CD4-positive, CD25-positive, alpha-beta regulatory T cell (primary cell): ENCODE data around the gene ADPRH. TPM values are rescaled to one million over a fixed set of nuclear protein-coding genes. Genes with fewer than 3 reads are reported as not detected.
"Not testable (repeated sequence)": the region's sequence is repeated elsewhere in the genome, so short reads cannot be mapped to it uniquely, and the experiment has no call there.

Experiments used
- ATAC-seq, 2 donors: fragments of 150-1000 bp; cut with Tn5 transposase; one replicate each; pipeline ENCODE4 v1.10.0; 2021; ENCODE audit warnings: low read depth in 2 of 2, moderate number of reproducible peaks in 2 of 2, moderate library complexity in 1 of 2
- DNase-seq, 3 donors: peaks; one replicate each; pipeline versions ENCODE4 v3.0.0 to v3.0.0-alpha.2; 2012 to 2022; ENCODE audit warnings: mixed read lengths in 1 of 3
- H3K27ac ChIP-seq: one replicate; pipeline ENCODE4 v1.7.0; 2013; ENCODE audit warnings: mild to moderate bottlenecking, low read length; ENCODE audit not compliant: insufficient read depth, poor library complexity, severe bottlenecking
- H3K27me3 ChIP-seq: one replicate; pipeline ENCODE4 v1.7.0; 2013; ENCODE audit warnings: low read length; ENCODE audit not compliant: control insufficient read depth, insufficient read depth
- H3K36me3 ChIP-seq: one replicate; pipeline ENCODE4 v1.7.0; 2013; ENCODE audit warnings: mild to moderate bottlenecking, low read length, moderate library complexity; ENCODE audit not compliant: control insufficient read depth, insufficient read depth
- H3K4me1 ChIP-seq: 2 replicates; pipeline ENCODE4 v1.7.0; 2013; ENCODE audit warnings: mild to moderate bottlenecking, low read length; ENCODE audit not compliant: insufficient read depth, control insufficient read depth, poor library complexity, severe bottlenecking
- H3K4me3 ChIP-seq: one replicate; pipeline ENCODE4 v1.7.0; 2013; ENCODE audit warnings: low read depth, mild to moderate bottlenecking, low read length, moderate library complexity
- H3K9me3 ChIP-seq, 2 experiments: 1 replicate in 1 of 2; 2 replicates in 1 of 2; pipeline ENCODE4 v1.7.0; 2013; ENCODE audit warnings: low read length in 2 of 2, mild to moderate bottlenecking in 1 of 2, moderate library complexity in 1 of 2; ENCODE audit not compliant: control insufficient read depth in 2 of 2
- H3K27ac Mint-ChIP-seq, 3 donors: one replicate each; pipeline ENCODE4 v1.8.0; 2020 to 2022; ENCODE audit warnings: mild to moderate bottlenecking in 3 of 3, mixed read lengths in 3 of 3, moderate library complexity in 2 of 3
- H3K27me3 Mint-ChIP-seq: one replicate; pipeline ENCODE4 v1.8.0; 2022; ENCODE audit warnings: mild to moderate bottlenecking, mixed read lengths
- H3K36me3 Mint-ChIP-seq: one replicate; pipeline ENCODE4 v1.8.0; 2020; ENCODE audit warnings: mixed read lengths
- H3K4me1 Mint-ChIP-seq, 4 donors: one replicate each; pipeline ENCODE4 v1.8.0; 2020 to 2022; ENCODE audit warnings: mixed read lengths in 4 of 4, mild to moderate bottlenecking in 1 of 4
- H3K4me3 Mint-ChIP-seq, 4 donors: one replicate each; pipeline ENCODE4 v1.8.0; 2020 to 2022; ENCODE audit warnings: mild to moderate bottlenecking in 4 of 4, mixed read lengths in 4 of 4, moderate library complexity in 3 of 4
- H3K9me3 Mint-ChIP-seq, 7 donors: one replicate each; pipeline ENCODE4 v1.8.0; 2020 to 2022; ENCODE audit warnings: mixed read lengths in 7 of 7, mild to moderate bottlenecking in 3 of 7, moderate library complexity in 2 of 7
- polyA plus RNA-seq, 4 donors: library from polyadenylated mRNA; unstranded; fragments of 300-500 nt; fragmentation: Illumina TruSeq; gene quantifications; one replicate each; pipeline ENCODE4 v1.2.3, GENCODE V29; 2021
- total RNA-seq: library from RNA; stranded (reverse); gene quantifications from one replicate; pipeline ENCODE4 v1.2.3, GENCODE V29; 2022

The ADPRH gene
- total and polyA plus RNA-seq, 5 donors from 2014 or later, result 6.2 to 17.2 (median 12.1) TPM

DNA sequence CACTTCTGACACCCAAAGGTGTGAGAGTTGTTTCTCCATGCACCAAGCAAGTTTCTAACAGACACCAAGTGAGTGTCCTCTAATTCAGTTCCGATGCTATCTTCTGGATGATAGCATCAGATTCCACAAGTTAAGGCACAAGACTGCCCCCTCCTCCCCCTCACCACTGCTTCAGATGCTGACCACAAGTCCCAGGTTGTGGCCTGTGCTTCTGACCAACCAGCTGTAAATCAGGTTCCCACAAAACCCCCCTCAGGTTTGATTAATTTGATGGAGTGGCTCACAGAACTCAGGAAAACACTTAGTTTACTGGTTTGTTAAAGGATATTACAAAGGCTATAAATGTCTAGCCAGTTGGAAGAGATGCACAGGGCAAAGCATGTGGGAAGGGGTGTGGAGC lies 11.4 kb downstream of the ADPRH start:
- H3K9me3 ChIP-seq, result no peaks in the 10 kb centered on the region
- Mint-ChIP-seq H3K27me3 (no peaks in the 10 kb centered on the region), H3K9me3 (peaks cover 0 to 4% (median 0%) of the 10 kb centered on the region in 7 donors), H3K4me1 (peaks cover 0 to 6% (median 3%) of the 10 kb centered on the region in 4 donors), H3K36me3 (no peaks in the 10 kb centered on the region), H3K27ac (no peak overlapping the region), H3K4me3 (no peak overlapping the region)
- no peak for DNase-seq
- H3K27me3 ChIP-seq, result no peaks in the 10 kb centered on the region
- no peak overlapping the region for H3K4me3 ChIP-seq
- peaks cover 3% of the 10 kb centered on the region for H3K36me3 ChIP-seq
- H3K4me1 ChIP-seq, result no peaks in the 10 kb centered on the region
- H3K27ac ChIP-seq, result no peak overlapping the region
- ATAC-seq, result no peak

DNA sequence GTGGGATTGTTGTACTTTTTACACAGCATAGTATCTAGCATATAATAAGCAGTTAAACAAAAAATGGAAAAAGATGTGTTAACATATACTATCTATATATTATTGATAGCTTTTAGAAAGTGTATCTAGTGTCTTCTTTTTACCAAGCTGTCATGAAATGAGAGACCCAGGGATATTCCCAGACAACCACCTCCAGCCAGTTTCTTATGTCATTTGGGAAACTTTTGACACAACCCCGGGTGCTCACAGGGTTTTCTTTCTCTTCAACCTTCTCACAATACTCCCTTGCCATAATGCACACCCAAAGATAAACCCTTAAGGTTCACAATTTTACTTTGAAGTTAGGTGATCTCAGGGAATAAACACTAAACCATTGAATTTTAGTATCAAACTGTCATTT lies 13.6 kb downstream of the ADPRH start:
- Mint-ChIP-seq H3K9me3 (peaks cover 0 to 4% (median 0%) of the 10 kb centered on the region in 7 donors), H3K27ac (no peak overlapping the region), H3K4me1 (peaks cover 0 to 13% (median 7%) of the 10 kb centered on the region in 4 donors), H3K36me3 (no peaks in the 10 kb centered on the region), H3K4me3 (no peak overlapping the region), H3K27me3 (no peaks in the 10 kb centered on the region)
- Histone ChIP-seq H3K4me3 (no peak overlapping the region), H3K4me1 (no peaks in the 10 kb centered on the region), H3K27me3 (no peaks in the 10 kb centered on the region), H3K36me3 (no peaks in the 10 kb centered on the region), H3K27ac (no peak overlapping the region), H3K9me3 (no peaks in the 10 kb centered on the region)
- ATAC-seq (no peak), DNase-seq (no peak)

DNA sequence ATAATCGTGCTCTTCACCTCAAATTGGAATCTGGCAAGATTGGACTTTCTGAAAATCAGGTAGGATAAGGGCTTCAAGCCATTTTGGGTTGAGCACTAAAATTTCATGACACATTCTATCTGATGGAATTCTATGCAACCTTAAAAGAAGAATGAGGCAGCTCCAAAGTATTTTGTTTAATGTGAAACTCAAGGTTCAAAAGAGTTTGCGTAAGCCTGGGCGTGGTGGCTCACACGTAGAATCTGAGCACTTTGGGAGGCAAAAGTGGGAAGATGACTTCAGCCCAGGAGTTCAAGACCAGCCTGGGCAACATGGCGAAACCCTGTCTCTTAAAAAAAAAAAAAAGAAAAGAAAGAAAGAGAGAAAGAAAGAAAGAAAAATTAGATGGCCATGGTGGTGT lies 14.8 kb downstream of the ADPRH start:
- no peak for ATAC-seq
- Histone ChIP-seq H3K27ac (no peak overlapping the region), H3K4me1 (no peaks in the 10 kb centered on the region), H3K27me3 (no peaks in the 10 kb centered on the region), H3K36me3 (no peaks in the 10 kb centered on the region), H3K4me3 (no peak overlapping the region), H3K9me3 (no peaks in the 10 kb centered on the region)
- Mint-ChIP-seq H3K27ac (no peak overlapping the region), H3K9me3 (peaks cover 0 to 2% (median 0%) of the 10 kb centered on the region in 7 donors), H3K4me1 (peaks cover 0 to 13% (median 7%) of the 10 kb centered on the region in 4 donors), H3K36me3 (no peaks in the 10 kb centered on the region), H3K27me3 (no peaks in the 10 kb centered on the region), H3K4me3 (no peak overlapping the region)
- no peak for DNase-seq

DNA sequence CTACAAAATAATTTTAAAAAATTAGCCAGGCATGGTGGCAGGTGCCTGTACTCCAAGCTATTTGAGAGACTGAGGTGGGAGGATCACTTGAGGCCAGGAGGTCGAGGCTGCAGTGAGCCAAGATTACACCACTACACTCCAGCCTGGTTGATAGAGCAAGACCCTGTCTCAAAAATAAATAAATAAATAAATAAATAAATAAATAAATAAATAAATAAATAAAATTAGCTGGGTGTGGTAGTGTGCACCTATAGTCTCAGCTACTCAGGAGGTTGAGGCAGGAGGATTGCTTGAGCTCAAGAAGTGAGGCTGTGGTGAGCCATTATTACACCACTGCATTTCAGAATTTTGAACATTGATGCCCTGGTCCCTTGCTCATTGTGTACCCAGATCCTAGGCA lies 15.6 kb downstream of the ADPRH start:
- H3K27me3 ChIP-seq, H3K9me3 ChIP-seq, H3K4me3 Mint-ChIP-seq, DNase-seq, H3K36me3 Mint-ChIP-seq, H3K27ac Mint-ChIP-seq, H3K9me3 Mint-ChIP-seq, H3K4me1 ChIP-seq, H3K27ac ChIP-seq, H3K4me3 ChIP-seq, H3K36me3 ChIP-seq, ATAC-seq, H3K27me3 Mint-ChIP-seq: not testable (repeated sequence)
- H3K4me1 Mint-ChIP-seq, result peaks cover 0 to 15% (median 3%) of the 10 kb centered on the region in 4 donors

DNA sequence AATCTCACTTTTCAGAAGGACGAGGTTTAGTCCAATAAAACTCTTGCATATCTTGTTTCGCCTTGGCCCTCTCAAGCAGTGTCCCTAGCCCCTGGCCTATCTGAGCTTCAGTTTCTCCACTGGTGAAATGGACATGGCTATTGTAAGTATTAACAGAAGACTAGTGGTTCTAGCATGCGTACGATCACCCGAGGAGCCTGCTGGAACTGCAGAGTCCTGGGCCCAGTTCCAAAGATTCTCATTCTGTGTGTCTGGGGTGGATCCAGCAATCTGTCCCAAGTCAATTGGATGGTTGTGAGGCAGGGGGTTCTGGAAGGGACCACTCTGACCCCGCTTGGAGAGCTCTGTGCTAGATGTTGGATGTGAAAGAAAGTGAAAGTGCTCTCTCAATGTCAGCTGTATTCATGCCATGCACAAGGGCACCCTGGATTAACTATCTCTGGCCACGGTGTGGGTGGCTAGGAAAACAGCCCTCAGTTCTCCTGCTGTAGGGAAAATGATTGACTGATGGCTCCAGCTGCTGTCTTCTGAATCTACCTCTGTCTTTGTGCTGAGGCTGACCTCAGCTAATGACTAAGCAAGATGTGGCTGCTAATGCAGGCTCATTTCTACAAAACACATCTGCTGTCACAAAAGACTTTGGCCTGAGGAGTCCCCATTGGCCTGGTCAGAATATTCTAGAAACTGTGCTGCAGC lies 16.5 kb downstream of the ADPRH start:
- H3K27ac Mint-ChIP-seq, result no peak overlapping the region
- no peaks in the 10 kb centered on the region for H3K36me3 Mint-ChIP-seq
- H3K4me1 Mint-ChIP-seq, result peaks cover 0 to 19% (median 5%) of the 10 kb centered on the region in 4 donors
- Histone ChIP-seq H3K27me3 (no peaks in the 10 kb centered on the region), H3K4me3 (no peak overlapping the region), H3K9me3 (no peaks in the 10 kb centered on the region), H3K36me3 (no peaks in the 10 kb centered on the region), H3K27ac (no peak overlapping the region), H3K4me1 (no peaks in the 10 kb centered on the region)
- DNase-seq (no peak), ATAC-seq (no peak)
- H3K27me3 Mint-ChIP-seq, result no peaks in the 10 kb centered on the region
- H3K4me3 Mint-ChIP-seq, result no peak overlapping the region
- no peaks in the 10 kb centered on the region for H3K9me3 Mint-ChIP-seq

DNA sequence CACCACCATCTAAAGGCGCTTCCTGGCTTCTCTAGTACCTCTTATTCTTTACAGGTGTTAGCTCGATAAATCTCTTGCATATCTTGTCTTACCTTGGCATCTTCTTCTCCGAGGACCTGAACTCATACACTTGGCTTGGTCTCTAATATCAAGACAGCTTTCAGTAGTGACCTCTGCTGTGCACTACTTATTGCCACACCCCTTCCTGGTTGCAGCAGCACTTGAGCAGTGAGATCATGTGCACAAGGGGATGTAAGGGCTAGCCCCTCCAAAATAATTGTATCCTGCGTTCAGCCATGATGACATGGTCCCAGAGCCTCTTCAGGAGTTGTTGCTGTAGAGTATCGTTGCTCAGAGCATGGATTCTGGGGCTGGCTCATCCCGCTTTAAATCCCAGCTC lies 17.1 kb downstream of the ADPRH start:
- H3K4me3 Mint-ChIP-seq, result peak overlapping the region in 1 of 4 donors; percentile 13
- no peak overlapping the region for H3K27ac Mint-ChIP-seq
- Histone ChIP-seq H3K4me3 (no peak overlapping the region), H3K27ac (no peak overlapping the region), H3K27me3 (no peaks in the 10 kb centered on the region), H3K9me3 (no peaks in the 10 kb centered on the region), H3K36me3 (no peaks in the 10 kb centered on the region), H3K4me1 (no peaks in the 10 kb centered on the region)
- no peaks in the 10 kb centered on the region for H3K36me3 Mint-ChIP-seq
- no peak for DNase-seq
- no peak for ATAC-seq
- no peaks in the 10 kb centered on the region for H3K9me3 Mint-ChIP-seq
- peaks cover 0 to 23% (median 7%) of the 10 kb centered on the region in 4 donors for H3K4me1 Mint-ChIP-seq
- H3K27me3 Mint-ChIP-seq, result no peaks in the 10 kb centered on the region

DNA sequence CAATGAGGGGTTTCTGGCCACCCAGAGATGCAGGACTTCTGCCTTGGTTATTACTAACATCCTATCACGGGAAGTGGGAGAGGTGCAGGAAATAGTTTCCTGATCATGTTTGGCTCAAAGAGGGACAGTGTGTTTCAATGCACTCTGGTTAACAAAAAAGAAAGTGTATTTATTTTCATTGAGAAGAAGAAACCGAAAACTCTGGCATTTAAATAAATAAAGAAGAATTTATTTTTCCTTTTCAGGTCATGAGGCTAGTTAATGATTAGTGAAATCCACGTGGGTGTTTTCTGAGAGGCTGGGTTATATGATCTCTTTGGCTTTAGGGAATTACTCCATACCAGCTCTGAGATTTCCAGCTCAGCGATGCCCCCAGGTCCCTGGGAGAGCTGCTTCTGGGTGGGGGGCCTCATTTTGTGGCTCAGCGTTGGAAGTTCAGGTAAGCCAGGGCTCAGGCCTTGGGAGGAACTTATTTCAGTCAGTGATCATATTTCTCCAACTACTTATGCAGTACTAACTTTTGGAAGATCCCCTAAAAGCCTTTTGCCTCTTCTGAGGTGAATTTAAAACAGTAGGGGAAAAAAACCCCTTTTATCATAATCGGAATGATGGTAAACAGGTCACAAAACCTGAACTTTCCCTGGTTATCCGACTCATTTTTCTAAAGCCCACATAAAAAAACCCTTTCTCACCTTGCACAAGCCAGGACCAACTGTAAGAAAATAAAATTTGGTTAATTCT lies 18.4 kb downstream of the ADPRH start, which contains the start of gene PLA1A:
Gene PLA1A (plus strand): TSS at position 338 of the 741 bp plus-strand sequence. CDS start 29 bp downstream, at position 367.
- H3K27ac Mint-ChIP-seq, result no peak within 1 kb of the TSS
- DNase-seq (no peak), ATAC-seq (no peak)
- Histone ChIP-seq H3K4me1 (no peaks in the 10 kb centered on the region), H3K27ac (no peak within 1 kb of the TSS), H3K36me3 (no peaks in the 10 kb centered on the region), H3K4me3 (no peak within 1 kb of the TSS), H3K9me3 (no peaks in the 10 kb centered on the region), H3K27me3 (no peaks in the 10 kb centered on the region)
- H3K4me1 Mint-ChIP-seq, result peaks cover 0 to 23% (median 7%) of the 10 kb centered on the region in 4 donors
- H3K27me3 Mint-ChIP-seq, result no peaks in the 10 kb centered on the region
- H3K36me3 Mint-ChIP-seq, result no peaks in the 10 kb centered on the region
- no peak within 1 kb of the TSS for H3K4me3 Mint-ChIP-seq
- H3K9me3 Mint-ChIP-seq, result peaks cover 0 to 1% (median 0%) of the 10 kb centered on the region in 7 donors
